ENCODE results near the gene KIAA1958. TPM values are rescaled to one million over a fixed set of nuclear protein-coding genes. Genes with fewer than 3 reads are reported as not detected.
A peak's percentile ranks its signal among the peaks of the same experiment; 100 is the strongest.
"Not testable (repeated sequence)": the region's sequence is repeated elsewhere in the genome, so short reads cannot be mapped to it uniquely, and the experiment has no call there.

The KIAA1958 gene
- total RNA-seq, 1 donor from 2014 or later = 4.4 TPM

DNA sequence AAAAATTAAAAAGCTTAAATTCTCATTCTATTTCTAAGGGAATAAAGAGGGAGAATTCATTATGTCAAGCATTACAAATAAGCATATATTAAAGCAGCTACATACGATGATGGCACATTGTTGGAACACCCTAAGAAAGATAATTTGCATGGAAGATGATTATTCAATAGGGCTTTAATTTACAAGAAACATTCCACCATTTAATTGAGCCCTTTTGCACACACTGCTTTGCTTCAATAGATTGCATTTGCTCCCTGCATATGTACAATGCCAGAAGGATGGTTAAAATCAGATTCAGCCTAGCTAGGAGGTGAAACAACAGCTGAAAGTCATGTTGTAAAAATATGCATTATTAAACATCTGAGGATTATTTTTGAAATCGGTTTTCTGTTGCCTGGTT is 21.8 kb downstream of the KIAA1958 start:
- no peak overlapping the region for H3K27ac Mint-ChIP-seq (ENCODE audit: unreplicated experiment)
- H3K9me3 Mint-ChIP-seq (ENCODE audit: low read depth) = no peaks in the 10 kb centered on the region
- peaks cover 3% of the 10 kb centered on the region for H3K4me1 Mint-ChIP-seq (ENCODE audit: low read depth)
- H3K36me3 Mint-ChIP-seq (ENCODE audit: low read depth) = no peaks in the 10 kb centered on the region
- no peak for DNase-seq (ENCODE audit: low spot score)
- no peaks in the 10 kb centered on the region for H3K27me3 Mint-ChIP-seq (ENCODE audit: low read depth)
- TF ChIP-seq, protein P1, sequence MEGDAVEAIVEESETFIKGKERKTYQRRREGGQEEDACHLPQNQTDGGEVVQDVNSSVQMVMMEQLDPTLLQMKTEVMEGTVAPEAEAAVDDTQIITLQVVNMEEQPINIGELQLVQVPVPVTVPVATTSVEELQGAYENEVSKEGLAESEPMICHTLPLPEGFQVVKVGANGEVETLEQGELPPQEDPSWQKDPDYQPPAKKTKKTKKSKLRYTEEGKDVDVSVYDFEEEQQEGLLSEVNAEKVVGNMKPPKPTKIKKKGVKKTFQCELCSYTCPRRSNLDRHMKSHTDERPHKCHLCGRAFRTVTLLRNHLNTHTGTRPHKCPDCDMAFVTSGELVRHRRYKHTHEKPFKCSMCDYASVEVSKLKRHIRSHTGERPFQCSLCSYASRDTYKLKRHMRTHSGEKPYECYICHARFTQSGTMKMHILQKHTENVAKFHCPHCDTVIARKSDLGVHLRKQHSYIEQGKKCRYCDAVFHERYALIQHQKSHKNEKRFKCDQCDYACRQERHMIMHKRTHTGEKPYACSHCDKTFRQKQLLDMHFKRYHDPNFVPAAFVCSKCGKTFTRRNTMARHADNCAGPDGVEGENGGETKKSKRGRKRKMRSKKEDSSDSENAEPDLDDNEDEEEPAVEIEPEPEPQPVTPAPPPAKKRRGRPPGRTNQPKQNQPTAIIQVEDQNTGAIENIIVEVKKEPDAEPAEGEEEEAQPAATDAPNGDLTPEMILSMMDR (IDR thresholded peaks at IDR 0.05) = no peak
- H3K4me3 Mint-ChIP-seq (ENCODE audit: unreplicated experiment) = no peak overlapping the region

DNA sequence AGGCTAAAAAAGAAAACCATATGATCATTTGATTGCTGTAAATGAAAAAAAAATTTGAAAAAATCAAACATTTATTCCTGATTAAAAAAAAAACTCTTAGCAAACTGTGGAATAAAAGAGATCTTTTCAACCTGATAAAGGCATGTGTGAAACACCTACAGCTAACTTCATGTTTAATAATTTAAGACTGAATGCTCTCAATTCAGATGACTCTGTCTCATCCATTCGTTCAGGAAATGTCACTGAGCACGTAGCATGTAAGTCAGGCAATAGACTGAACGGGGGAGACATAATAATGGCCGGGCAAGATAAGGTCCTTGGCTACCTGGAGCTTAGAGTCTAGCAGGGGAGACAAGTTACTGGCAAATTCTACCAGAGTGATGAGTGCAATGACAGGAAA is 25.8 kb downstream of the KIAA1958 start:
- H3K9me3 Mint-ChIP-seq (ENCODE audit: low read depth); H3K27me3 Mint-ChIP-seq (ENCODE audit: low read depth); DNase-seq (ENCODE audit: low spot score); H3K4me1 Mint-ChIP-seq (ENCODE audit: low read depth); H3K27ac Mint-ChIP-seq (ENCODE audit: unreplicated experiment); H3K4me3 Mint-ChIP-seq (ENCODE audit: unreplicated experiment); H3K36me3 Mint-ChIP-seq (ENCODE audit: low read depth): not testable (repeated sequence)

DNA sequence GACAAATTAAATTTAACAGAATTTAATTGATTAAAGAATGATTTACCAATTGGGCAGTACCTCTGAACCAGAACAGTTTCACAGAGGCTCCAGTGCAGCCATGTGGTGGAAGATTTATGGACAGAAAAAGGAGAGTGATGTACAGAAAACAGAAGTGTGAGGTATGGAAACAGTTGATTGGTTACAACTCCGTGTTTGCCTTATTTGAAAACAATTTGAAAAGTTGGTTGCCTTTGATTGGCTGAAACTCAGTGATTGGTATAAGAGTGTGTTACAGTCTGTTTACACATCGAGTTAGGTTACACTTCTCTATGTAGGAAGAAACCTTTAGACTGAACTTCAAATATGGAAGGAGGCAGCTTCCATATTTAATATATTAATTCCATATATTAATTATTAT is 30.1 kb downstream of the KIAA1958 start:
- no peak for DNase-seq (ENCODE audit: low spot score)
- Mint-ChIP-seq H3K9me3 (ENCODE audit: low read depth) (no peaks in the 10 kb centered on the region), H3K27ac (ENCODE audit: unreplicated experiment) (no peak overlapping the region), H3K4me1 (ENCODE audit: low read depth) (no peaks in the 10 kb centered on the region), H3K4me3 (ENCODE audit: unreplicated experiment) (no peak overlapping the region), H3K36me3 (ENCODE audit: low read depth) (no peaks in the 10 kb centered on the region), H3K27me3 (ENCODE audit: low read depth) (no peaks in the 10 kb centered on the region)
- TF ChIP-seq, protein P1 (IDR thresholded peaks at IDR 0.05) = no peak

DNA sequence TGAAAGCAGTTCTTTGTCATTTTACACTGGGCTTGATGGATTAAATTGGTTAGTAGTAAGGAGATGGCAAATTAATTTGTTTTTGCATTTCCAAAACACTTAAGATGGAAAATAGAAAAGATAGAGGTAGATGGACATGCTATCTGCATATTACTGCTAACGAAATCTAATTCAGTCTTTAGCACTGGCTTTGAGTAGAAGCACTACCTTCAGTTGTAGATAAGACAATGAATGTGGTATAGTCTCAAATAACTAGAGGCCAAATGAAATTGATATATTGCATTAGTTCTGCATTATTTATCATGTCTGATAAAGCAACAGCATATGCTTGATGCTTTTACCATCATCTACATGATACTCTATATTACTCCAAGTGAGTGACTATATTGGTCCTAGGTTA is 33.4 kb downstream of the KIAA1958 start:
- Mint-ChIP-seq H3K9me3 (ENCODE audit: low read depth) (no peaks in the 10 kb centered on the region), H3K4me3 (ENCODE audit: unreplicated experiment) (no peak overlapping the region), H3K4me1 (ENCODE audit: low read depth) (no peaks in the 10 kb centered on the region), H3K27me3 (ENCODE audit: low read depth) (no peaks in the 10 kb centered on the region), H3K27ac (ENCODE audit: unreplicated experiment) (no peak overlapping the region), H3K36me3 (ENCODE audit: low read depth) (no peaks in the 10 kb centered on the region)
- TF ChIP-seq, protein P1 (IDR thresholded peaks at IDR 0.05) = no peak
- DNase-seq (ENCODE audit: low spot score) = no peak

DNA sequence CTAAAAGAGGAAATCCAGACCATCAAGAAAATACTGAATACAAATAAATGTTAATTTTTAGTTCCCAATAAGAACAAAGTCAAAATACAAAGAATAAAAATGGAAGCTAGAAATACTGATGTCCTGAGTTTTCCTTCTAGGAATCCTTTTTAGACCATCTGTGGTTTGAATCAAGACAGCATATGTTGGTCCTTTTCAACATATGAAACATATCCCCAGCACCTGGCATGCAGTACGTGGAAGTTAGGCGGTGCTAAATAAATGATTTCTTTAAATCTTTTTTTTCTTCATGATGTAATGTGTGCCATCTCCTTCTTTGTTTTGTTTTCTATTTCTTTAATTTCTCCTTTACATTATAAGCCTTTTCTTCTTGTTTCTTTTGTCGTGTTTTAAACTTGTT is 34.0 kb downstream of the KIAA1958 start:
- TF ChIP-seq, protein P1 (IDR thresholded peaks at IDR 0.05) = no peak
- Mint-ChIP-seq H3K27me3 (ENCODE audit: low read depth) (no peaks in the 10 kb centered on the region), H3K4me3 (ENCODE audit: unreplicated experiment) (no peak overlapping the region), H3K27ac (ENCODE audit: unreplicated experiment) (no peak overlapping the region), H3K4me1 (ENCODE audit: low read depth) (no peaks in the 10 kb centered on the region), H3K36me3 (ENCODE audit: low read depth) (no peaks in the 10 kb centered on the region), H3K9me3 (ENCODE audit: low read depth) (no peaks in the 10 kb centered on the region)
- no peak for DNase-seq (ENCODE audit: low spot score)

DNA sequence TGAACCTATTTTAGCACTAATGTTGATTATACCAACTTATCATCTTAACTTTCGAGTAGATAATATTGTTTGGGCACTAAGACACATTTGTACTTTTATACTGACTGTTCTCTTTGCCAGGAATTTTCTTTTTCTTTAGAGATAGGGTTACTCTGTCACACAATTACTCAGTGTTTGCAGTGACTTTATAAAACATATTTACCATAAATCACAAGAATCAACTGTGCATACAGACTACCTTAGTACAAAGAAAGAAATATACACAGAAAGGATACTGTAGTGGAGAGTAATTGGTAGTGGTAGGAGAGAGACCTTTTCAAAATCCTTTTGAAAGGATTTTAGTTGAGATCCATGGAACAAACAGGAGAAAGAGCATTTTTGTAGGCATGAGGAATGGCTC is 40.3 kb downstream of the KIAA1958 start:
- Mint-ChIP-seq H3K4me3 (ENCODE audit: unreplicated experiment) (no peak overlapping the region), H3K4me1 (ENCODE audit: low read depth) (peaks cover 15% of the 10 kb centered on the region), H3K27me3 (ENCODE audit: low read depth) (no peaks in the 10 kb centered on the region), H3K27ac (ENCODE audit: unreplicated experiment) (peak overlapping the region; percentile 30), H3K9me3 (ENCODE audit: low read depth) (no peaks in the 10 kb centered on the region), H3K36me3 (ENCODE audit: low read depth) (no peaks in the 10 kb centered on the region)
- TF ChIP-seq, protein P1 (IDR thresholded peaks at IDR 0.05) = no peak
- no peak for DNase-seq (ENCODE audit: low spot score)
